ENCODE results near the gene GALNT18.
A peak's percentile ranks its signal among the peaks of the same experiment; 100 is the strongest.

The GALNT18 gene

DNA sequence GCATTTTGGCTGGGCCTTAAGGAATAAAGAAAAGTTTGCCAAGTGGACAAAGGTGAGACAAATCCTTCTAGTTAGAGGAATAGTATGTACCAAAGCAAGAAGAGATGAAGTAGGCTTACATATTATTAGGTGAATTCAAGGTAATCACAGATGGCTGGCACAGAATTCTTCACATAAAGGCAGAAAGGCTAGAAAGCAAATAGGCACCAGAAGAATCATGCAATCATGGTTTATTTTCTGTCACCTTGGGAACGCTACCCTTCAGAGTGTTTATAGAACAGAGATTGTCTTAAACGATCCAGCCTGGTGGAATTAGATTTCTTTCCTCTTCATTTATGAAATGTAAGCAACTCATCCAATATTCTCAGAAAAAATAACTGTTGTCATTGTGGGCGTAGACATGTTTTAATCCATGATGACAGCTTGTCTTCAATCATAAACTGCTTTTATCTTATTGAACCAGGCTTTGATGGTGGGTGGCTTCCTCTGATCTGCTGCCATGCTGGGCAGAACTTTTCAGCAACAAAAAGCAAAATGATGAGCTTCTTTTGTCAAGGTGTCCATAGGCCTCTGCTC is 219.8 kb downstream of the GALNT18 start:
- TF ChIP-seq JUND (IDR thresholded peaks at IDR 0.05; ENCODE audit: low read depth), result no peak
- in situ Hi-C loops (cut with HindIII; ENCODE audit: low pct_unique_long_range_greater_than_20kb, low sequenced_read_pairs), result no loop called here
- no peak for DNase-seq (ENCODE audit: low read depth in 1 of 2, low spot score in 1 of 2)

GRCh38 chr11:11400635-11401232 is 221.1 kb downstream of the GALNT18 start:
- no peak for TF ChIP-seq JUND (IDR thresholded peaks at IDR 0.05; ENCODE audit: low read depth)
- in situ Hi-C loops (cut with HindIII; ENCODE audit: low pct_unique_long_range_greater_than_20kb, low sequenced_read_pairs), result no loop called here
- peak in 1 of 2 experiments; percentile 24 for DNase-seq (ENCODE audit: low read depth in 1 of 2, low spot score in 1 of 2)

- in situ Hi-C loops (cut with HindIII; ENCODE audit: low pct_unique_long_range_greater_than_20kb, low sequenced_read_pairs), result no loop called here
Measured at GRCh38 chr11:11400121-11400520, 221.7 kb downstream of the GALNT18 start.

GRCh38 chr11:11397781-11398180 is 224.0 kb downstream of the GALNT18 start:
- TF ChIP-seq JUND (IDR thresholded peaks at IDR 0.05; ENCODE audit: low read depth), result no peak
- in situ Hi-C loops (cut with HindIII; ENCODE audit: low pct_unique_long_range_greater_than_20kb, low sequenced_read_pairs), result no loop called here
- no peak for DNase-seq (ENCODE audit: low read depth in 1 of 2, low spot score in 1 of 2)

More at GRCh38 chr11:11400121-11400520, 221.7 kb downstream of the GALNT18 start:
- no peak for DNase-seq (ENCODE audit: low read depth in 1 of 2, low spot score in 1 of 2)
- no peak for TF ChIP-seq JUND (IDR thresholded peaks at IDR 0.05; ENCODE audit: low read depth)

- no peak for TF ChIP-seq JUND (IDR thresholded peaks at IDR 0.05; ENCODE audit: low read depth)
- no peak for DNase-seq (ENCODE audit: low read depth in 1 of 2, low spot score in 1 of 2)
- in situ Hi-C loops (cut with HindIII; ENCODE audit: low pct_unique_long_range_greater_than_20kb, low sequenced_read_pairs), result no loop called here
Measured at GRCh38 chr11:11397036-11397415, 224.8 kb downstream of the GALNT18 start.

- in situ Hi-C loops (cut with HindIII; ENCODE audit: low pct_unique_long_range_greater_than_20kb, low sequenced_read_pairs), result no loop called here
- no peak for DNase-seq (ENCODE audit: low read depth in 1 of 2, low spot score in 1 of 2)
Measured at GRCh38 chr11:11396301-11397035, 225.3 kb downstream of the GALNT18 start.

GRCh38 chr11:11395126-11395525 is 226.7 kb downstream of the GALNT18 start:
- in situ Hi-C loops (cut with HindIII; ENCODE audit: low pct_unique_long_range_greater_than_20kb, low sequenced_read_pairs), result no loop called here
- no peak for TF ChIP-seq JUND (IDR thresholded peaks at IDR 0.05; ENCODE audit: low read depth)

More at GRCh38 chr11:11396301-11397035, 225.3 kb downstream of the GALNT18 start:
- TF ChIP-seq JUND (IDR thresholded peaks at IDR 0.05; ENCODE audit: low read depth), result no peak

GRCh38 chr11:11394241-11394640 is 227.6 kb downstream of the GALNT18 start:
- in situ Hi-C loops (cut with HindIII; ENCODE audit: low pct_unique_long_range_greater_than_20kb, low sequenced_read_pairs), result no loop called here
- no peak for TF ChIP-seq JUND (IDR thresholded peaks at IDR 0.05; ENCODE audit: low read depth)
- no peak for DNase-seq (ENCODE audit: low read depth in 1 of 2, low spot score in 1 of 2)

More at GRCh38 chr11:11395126-11395525, 226.7 kb downstream of the GALNT18 start:
- no peak for DNase-seq (ENCODE audit: low read depth in 1 of 2, low spot score in 1 of 2)

DNA sequence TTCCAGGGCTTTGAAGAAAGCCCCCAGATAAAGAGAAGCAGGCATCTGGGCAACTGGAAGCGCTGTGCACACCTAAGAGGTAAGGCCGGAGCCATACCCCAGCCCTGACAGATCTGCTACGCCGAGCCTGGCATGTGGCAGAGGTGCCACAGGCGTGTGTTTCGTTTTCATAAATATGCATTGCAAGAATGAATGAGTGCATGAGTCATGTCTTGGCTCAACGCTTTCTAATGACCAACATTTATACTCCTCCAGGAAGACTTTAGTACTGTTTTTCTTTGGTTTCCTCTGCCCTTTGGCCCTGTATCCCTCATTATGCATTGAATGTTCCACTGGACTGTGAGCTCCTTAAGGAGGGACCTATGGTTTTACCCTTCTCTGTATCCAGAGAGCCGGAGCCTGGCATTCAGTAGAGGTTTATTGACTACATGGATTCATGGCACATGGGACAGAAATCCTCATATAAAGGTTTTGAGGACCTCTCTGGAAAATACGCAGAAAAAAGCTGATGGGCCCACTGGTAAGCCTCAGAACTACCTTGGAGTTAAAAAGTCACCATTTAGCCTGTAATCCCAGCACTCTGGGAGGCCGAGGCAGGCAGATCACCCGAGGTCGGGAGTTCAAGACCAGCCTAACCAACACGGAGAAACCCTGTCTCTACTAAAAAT is 229.9 kb downstream of the GALNT18 start:
- no peak for TF ChIP-seq JUND (IDR thresholded peaks at IDR 0.05; ENCODE audit: low read depth)
- in situ Hi-C loops (cut with HindIII; ENCODE audit: low pct_unique_long_range_greater_than_20kb, low sequenced_read_pairs), result no loop called here
- DNase-seq (ENCODE audit: low read depth in 1 of 2, low spot score in 1 of 2), result no peak

- no peak for DNase-seq (ENCODE audit: low read depth in 1 of 2, low spot score in 1 of 2)
- TF ChIP-seq JUND (IDR thresholded peaks at IDR 0.05; ENCODE audit: low read depth), result no peak
- in situ Hi-C loops (cut with HindIII; ENCODE audit: low pct_unique_long_range_greater_than_20kb, low sequenced_read_pairs), result no loop called here
Measured at GRCh38 chr11:11391169-11391568, 230.6 kb downstream of the GALNT18 start.

DNA sequence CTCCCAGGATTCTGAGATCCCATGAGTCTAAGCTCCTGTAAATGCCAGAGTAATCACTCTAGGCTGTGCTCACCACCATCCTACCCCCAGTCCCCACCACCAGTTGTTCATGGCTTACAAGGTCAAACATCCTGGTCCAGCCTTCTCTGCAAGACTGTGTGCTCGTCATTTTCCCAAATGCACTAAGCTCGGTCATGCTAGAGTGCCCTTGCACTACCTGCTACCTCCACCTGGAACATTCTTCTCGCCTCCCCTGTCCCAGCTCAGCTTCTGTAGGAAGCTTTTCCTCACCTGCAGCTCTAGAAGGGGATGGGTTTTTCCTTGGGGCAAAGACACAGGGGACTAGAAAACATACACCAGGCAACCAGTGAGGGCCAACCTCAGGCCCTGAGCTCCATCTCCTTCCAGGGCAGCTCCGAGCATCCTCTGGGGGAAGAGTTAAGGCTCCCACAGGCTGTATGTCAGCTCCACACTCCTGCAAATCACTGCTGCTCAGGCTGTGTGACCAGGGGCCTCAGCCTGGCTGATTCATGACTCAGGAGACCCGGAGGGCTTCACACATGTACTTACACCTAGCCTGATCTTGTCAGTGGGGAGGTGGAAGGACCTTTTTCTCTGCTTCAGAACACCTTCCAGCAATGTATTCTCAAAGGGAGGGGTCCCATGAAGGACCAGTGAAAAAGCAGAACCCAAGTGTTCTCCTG is 231.6 kb downstream of the GALNT18 start:
- no peak for DNase-seq (ENCODE audit: low read depth in 1 of 2, low spot score in 1 of 2)
- in situ Hi-C loops (cut with HindIII; ENCODE audit: low pct_unique_long_range_greater_than_20kb, low sequenced_read_pairs), result no loop called here
- TF ChIP-seq JUND (IDR thresholded peaks at IDR 0.05; ENCODE audit: low read depth), result no peak

DNA sequence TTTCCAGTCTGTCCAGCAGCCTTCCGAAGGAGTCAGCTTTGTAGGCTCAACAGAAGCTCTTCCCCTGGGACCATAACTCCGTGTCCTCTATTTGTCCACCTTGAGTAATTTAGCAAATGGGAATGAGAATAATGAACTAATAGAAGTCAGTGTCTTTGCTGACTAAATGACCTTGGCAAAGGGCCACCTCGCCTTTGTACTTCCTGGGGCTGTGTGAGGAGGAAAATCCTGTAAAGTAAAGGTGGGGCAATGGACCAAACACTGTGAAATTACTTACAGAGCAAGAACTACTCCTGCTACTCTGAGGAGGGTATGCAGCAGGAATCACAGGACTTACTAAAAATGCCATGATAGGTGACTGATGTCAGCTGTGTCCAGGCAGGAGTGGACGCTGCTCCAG is 232.6 kb downstream of the GALNT18 start:
- DNase-seq (ENCODE audit: low read depth in 1 of 2, low spot score in 1 of 2), result no peak
- no peak for TF ChIP-seq JUND (IDR thresholded peaks at IDR 0.05; ENCODE audit: low read depth)
- in situ Hi-C loops (cut with HindIII; ENCODE audit: low pct_unique_long_range_greater_than_20kb, low sequenced_read_pairs), result no loop called here

Measured in T47D (cell line).